Measurements from ENCODE around the gene THRA.

DNA sequence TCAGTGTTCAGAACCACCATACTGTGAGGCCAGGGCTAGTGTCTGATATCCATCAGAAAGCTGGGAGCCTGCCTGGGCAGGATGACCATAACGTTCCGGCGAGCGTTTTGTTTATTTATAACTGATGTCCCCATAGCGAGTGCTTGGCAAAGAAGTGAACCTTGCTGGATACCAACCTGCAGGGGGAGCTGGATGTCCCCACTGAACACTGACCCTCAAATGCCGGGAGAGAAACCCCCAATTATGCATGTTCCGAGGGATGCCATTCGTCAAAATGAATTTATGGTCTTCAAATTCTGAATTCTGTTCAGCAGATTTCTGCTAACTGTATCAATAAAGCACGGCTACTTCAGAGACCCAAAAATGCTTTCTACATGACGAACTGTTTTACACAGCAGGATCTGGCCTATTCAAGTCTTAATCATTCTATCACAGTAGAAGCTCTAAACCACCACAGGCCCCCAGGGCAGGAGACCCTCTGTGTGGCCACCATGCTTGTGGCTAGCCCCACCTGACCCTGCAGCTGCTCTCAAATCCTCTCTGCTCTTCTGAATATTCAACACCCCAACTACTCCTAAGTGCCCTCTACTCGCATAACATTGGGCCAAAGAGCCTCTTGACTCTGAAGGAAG is 23.8 kb upstream of the THRA start:
- TF ChIP-seq, protein P1, sequence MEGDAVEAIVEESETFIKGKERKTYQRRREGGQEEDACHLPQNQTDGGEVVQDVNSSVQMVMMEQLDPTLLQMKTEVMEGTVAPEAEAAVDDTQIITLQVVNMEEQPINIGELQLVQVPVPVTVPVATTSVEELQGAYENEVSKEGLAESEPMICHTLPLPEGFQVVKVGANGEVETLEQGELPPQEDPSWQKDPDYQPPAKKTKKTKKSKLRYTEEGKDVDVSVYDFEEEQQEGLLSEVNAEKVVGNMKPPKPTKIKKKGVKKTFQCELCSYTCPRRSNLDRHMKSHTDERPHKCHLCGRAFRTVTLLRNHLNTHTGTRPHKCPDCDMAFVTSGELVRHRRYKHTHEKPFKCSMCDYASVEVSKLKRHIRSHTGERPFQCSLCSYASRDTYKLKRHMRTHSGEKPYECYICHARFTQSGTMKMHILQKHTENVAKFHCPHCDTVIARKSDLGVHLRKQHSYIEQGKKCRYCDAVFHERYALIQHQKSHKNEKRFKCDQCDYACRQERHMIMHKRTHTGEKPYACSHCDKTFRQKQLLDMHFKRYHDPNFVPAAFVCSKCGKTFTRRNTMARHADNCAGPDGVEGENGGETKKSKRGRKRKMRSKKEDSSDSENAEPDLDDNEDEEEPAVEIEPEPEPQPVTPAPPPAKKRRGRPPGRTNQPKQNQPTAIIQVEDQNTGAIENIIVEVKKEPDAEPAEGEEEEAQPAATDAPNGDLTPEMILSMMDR (IDR thresholded peaks at IDR 0.05) = peak; percentile 44 to 64 (median 51)
- no peak for TF ChIP-seq POLR2A (IDR thresholded peaks at IDR 0.05)

Data from testis (tissue), 2 donors.